ENCODE results near the gene USF2. TPM values are rescaled to one million over a fixed set of nuclear protein-coding genes. Genes with fewer than 3 reads are reported as not detected.
A peak's percentile ranks its signal among the peaks of the same experiment; 100 is the strongest.

Gene USF2
- total and polyA plus RNA-seq, 10 of the 15 experiments (the other 5 are each of a cell fraction or from before 2014, with no cell fraction given): 0.56 to 157 (median 65.5) TPM

GRCh38 chr19:35328851-35329285 lies 60.1 kb downstream of the USF2 start, which contains the start of gene CD22:
Gene CD22 (plus strand): TSS chr19:35329187. CDS start chr19:35332041, 2,854 bp downstream.
- H3K4me2 ChIP-seq (ENCODE audit: control insufficient read depth, insufficient read depth): peak within 1 kb of the TSS; percentile 96
- ChIA-PET CTCF (interaction anchor here (0.7 to 6.5 kb wide), 6 partner anchors 10 to 166 kb away, joined by 3 to 35 read pairs (median 3); no protein-coding TSS in a partner anchor), SMC1A (ENCODE audit: uncharacterized antibody, unreplicated experiment) (interaction anchor here (0.9 to 9.8 kb wide), 8 partner anchors 9 to 135 kb away, joined by 3 to 152 read pairs (median 4); partner anchors contain the start of gene FFAR1), RAD21 (ENCODE audit: unreplicated experiment) (interaction anchor here (1.3 to 9.4 kb wide), 4 partner anchors 9 to 33 kb away, joined by 3 to 127 read pairs (median 29); partner anchors contain the start of gene FFAR1), POLR2A (interaction anchor here (0.9 to 4.7 kb wide), 8 partner anchors 9 to 340 kb away, joined by 3 to 33 read pairs (median 4); partner anchors contain the start of gene FFAR1)
- FAIRE-seq (peak; percentile 87), DNase-seq (ENCODE audit: low read depth, low spot score) (peak; percentile 62), ATAC-seq (peak; percentile 66)
- intact Hi-C loops (cut with micrococcal nuclease; ENCODE audit: unreplicated experiment): no loop called here
- peak within 1 kb of the TSS; percentile 93 for H3K27ac ChIP-seq (ENCODE audit: control insufficient read depth, insufficient read depth)
- H4K20me1 ChIP-seq (ENCODE audit: control insufficient read depth, insufficient read depth): no peaks in the 10 kb centered on the region
- H3K4me1 ChIP-seq (ENCODE audit: control insufficient read depth, insufficient read depth, low read length): peaks cover 30% of the 10 kb centered on the region
- H3K36me3 ChIP-seq (ENCODE audit: control insufficient read depth in 2 of 2, insufficient read depth in 2 of 2, low read length in 1 of 2): peaks cover 0 to under 1% of the 10 kb centered on the region in 2 experiments; a peak in 1 of 4 replicates
- H3K9me3 ChIP-seq (replicated peaks; ENCODE audit: control insufficient read depth, insufficient read depth, low read length): no peaks in the 10 kb centered on the region
- H3K4me3 ChIP-seq: peak within 1 kb of the TSS; percentile 92
- H3K79me2 ChIP-seq (ENCODE audit: control insufficient read depth, insufficient read depth, low read length): peaks cover 47% of the 10 kb centered on the region
- in situ Hi-C loops (cut with MboI): no loop called here
- BruUV-seq (replicated peaks): no TSS peak
- no peaks in the 10 kb centered on the region for H3K27me3 ChIP-seq (replicated peaks in 1 of 2; ENCODE audit: control insufficient read depth in 2 of 2, insufficient read depth in 2 of 2, low read length in 1 of 2)
- peak within 1 kb of the TSS; percentile 82 for H3K9ac ChIP-seq (ENCODE audit: control insufficient read depth, insufficient read depth, low read length)
- H2AFZ ChIP-seq (ENCODE audit: control insufficient read depth, low read depth, low read length): peak within 1 kb of the TSS; percentile 15
- WGBS (ENCODE audit: insufficient coverage, insufficient replicate concordance, low lambda C conversion rate, missing lambda C conversion rate): 1% methylated on average over 12 of the region's 12 CpGs
- TF ChIP-seq KLF5 (IDR thresholded peaks at IDR 0.05; ENCODE audit: partially characterized antibody): peak; percentile 83
- peak; percentile 69 for TF ChIP-seq ZNF687 (IDR thresholded peaks at IDR 0.05)
- TF ChIP-seq E2F8 (IDR thresholded peaks at IDR 0.05; ENCODE audit: low read depth, partially characterized antibody): no peak
- TF ChIP-seq SP1 (IDR thresholded peaks at IDR 0.05; ENCODE audit: low read depth, low read length): peak; percentile 44
- TF ChIP-seq ZBED1 (IDR thresholded peaks at IDR 0.05; ENCODE audit: borderline replicate concordance): peak; percentile 64; the same call in 1 of the 2 replicates
- TF ChIP-seq SMC3 (IDR thresholded peaks at IDR 0.05; ENCODE audit: borderline replicate concordance, low read length): no peak
- TF ChIP-seq IRF4 (IDR thresholded peaks at IDR 0.05; ENCODE audit: low read depth, low read length): 0 out of 2 replicates have a peak, but pooled peaks have one; percentile 36
- no peak for TF ChIP-seq HCFC1 (IDR thresholded peaks at IDR 0.05; ENCODE audit: low read length)
- peak; percentile 71; the same call in 1 of the 2 replicates for TF ChIP-seq BCLAF1 (IDR thresholded peaks at IDR 0.05)
- TF ChIP-seq SREBF2 (IDR thresholded peaks at IDR 0.05; ENCODE audit: low read length): no peak
- no peak for TF ChIP-seq EZH2 (IDR thresholded peaks at IDR 0.05; ENCODE audit: borderline replicate concordance, control insufficient read depth, low read depth, low read length)
- no peak for TF ChIP-seq HDAC2 (IDR thresholded peaks at IDR 0.05)
- TF ChIP-seq ETV6 (conservative IDR thresholded peaks at IDR 0.05 in 1 of 2, IDR thresholded peaks at IDR 0.05 in 1 of 2; ENCODE audit: borderline replicate concordance in 1 of 2, low read depth in 1 of 2): peak in 1 of 2 experiments; percentile 55; a peak in 2 of 4 replicates
